GM15510 (cell line): Measurements from ENCODE around the gene ZDHHC4.

ENCODE experiments used
- POLR2A ChIP-seq: IDR thresholded peaks from 3 replicates; pipeline ENCODE4 v1.6.1; 2011; ENCODE audit warnings: borderline replicate concordance; ENCODE audit not compliant: insufficient read length; ENCODE audit errors: extremely low read depth

ZDHHC4 gene

GRCh38 chr7:6615723-6616555 lies 38.7 kb downstream of the ZDHHC4 start:
- no peak for TF ChIP-seq POLR2A

GRCh38 chr7:6616854-6617643 lies 39.8 kb downstream of the ZDHHC4 start:
- no peak for TF ChIP-seq POLR2A

DNA sequence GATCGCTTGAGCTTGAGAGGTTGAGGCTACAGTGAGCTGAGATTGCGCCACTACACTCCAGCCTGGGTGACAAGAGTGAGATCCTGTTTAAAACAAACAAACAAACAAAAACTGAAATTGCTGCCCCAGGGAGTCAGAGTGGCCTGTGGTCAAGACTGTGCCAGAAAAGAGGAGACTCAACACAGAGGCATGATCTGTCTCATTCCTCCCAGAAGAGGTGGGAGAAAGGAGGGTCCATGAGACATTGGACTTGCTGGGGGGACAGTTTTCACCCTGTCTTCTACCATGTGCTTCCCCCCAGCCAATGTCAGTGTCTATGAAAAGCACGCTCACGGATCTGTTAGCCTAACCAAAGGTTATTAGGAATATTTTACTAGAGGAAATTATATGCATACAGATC lies 41.4 kb downstream of the ZDHHC4 start:
- TF ChIP-seq POLR2A = no peak

DNA sequence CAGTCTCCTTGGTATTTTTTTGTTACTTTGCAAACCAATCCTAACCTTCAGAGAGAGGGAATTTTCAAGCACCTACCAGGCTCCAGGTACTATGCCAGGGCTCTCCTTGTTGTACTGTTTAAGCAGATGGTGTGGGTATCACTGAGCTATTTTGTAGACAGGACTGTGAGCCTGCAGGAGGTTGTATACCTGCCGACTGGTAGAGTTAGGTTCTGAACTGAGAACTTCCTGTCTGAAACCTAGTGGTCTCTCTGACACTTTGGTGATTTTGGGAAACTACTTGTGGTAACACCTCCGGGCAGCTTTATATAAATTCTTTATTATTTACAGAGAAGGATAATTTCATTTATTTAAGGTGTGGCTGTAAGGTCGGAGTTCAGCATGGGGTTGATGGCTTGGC lies 42.7 kb downstream of the ZDHHC4 start:
- no peak for TF ChIP-seq POLR2A

- TF ChIP-seq POLR2A = no peak
Measured at GRCh38 chr7:6621195-6622133, 44.2 kb downstream of the ZDHHC4 start.

- no peak for TF ChIP-seq POLR2A
Measured at GRCh38 chr7:6622134-6622710, 45.0 kb downstream of the ZDHHC4 start.

- TF ChIP-seq POLR2A = no peak
Measured at GRCh38 chr7:6623589-6624245, 46.5 kb downstream of the ZDHHC4 start.

DNA sequence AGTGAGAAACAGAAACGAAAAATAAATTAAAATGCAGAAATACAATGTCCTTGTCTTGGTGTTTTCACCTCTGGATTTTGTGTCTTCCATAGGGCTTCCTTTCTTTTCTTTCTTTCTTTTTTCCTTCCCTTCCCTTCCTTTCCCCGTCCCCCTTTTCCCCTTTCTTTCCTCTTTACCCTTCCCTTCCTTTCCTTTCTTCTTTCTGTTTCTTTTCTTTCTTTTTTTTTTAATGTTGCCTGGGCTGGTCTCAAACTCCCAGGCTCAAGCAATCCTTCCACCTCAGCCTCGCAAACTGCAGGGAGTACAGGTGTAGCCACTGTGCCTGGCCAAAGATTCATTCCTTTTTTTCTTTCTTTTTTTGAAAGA lies 47.0 kb downstream of the ZDHHC4 start:
- no peak for TF ChIP-seq POLR2A

- no peak for TF ChIP-seq POLR2A
Measured at GRCh38 chr7:6628045-6628444, 50.8 kb downstream of the ZDHHC4 start.

DNA sequence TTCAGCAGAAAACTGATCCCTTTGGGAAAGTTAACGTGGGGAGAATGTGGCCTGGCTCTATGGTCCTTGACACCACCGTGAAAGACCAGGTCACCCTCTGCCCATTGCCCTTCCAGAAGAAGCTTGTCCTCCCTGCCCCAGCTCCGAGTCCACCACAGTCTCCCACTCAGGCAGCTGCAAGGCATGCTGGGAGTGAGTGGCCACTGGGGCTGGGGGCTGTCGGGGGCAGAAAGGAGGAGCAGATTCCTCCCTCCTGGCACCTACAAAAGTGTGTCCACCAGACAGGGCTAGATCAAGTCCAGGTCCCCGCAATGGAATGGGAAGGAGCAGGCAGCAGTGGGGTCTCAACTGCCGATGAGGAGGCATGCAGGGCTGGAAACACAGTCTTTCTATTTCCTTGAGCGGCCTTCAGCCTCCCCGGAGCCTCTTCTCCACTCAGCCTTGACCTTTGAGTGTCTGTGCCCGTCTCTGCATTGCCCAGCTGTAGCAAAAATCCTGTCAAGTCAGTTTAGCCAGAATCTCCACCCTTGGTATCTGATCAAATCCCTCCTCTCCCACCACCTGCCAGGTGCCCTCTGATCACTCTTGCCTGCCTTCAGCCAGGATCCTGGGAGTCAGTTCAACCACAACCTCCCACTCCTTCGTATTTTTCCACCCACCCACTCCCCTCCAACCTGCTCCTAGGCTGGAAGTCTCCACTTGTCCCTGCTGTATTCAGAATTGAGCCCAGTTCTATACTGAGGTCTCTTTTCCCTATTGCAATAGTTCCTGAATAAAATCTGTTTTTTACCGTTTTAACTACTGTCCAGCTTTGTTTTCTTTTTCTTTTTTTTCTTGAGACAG lies 53.0 kb downstream of the ZDHHC4 start:
- no peak for TF ChIP-seq POLR2A

DNA sequence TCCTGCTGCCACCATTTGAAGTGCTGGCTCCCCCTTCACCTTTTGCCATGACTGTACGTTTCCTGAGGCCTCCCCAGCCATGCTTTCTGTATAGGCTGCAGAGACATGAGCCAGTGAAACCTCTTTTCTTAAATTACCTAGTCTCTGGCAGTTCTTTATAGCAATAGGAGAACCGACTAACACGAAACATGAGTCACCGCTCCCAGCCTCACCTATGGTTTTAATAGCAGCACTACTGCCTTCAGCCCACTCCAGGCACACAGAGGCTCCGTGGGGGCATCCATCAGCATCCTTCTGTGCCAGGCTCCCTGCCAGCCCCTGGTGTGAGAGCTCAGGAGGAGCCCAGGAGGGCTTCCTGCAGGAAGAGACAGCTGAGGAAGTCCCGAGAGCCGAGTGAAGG lies 54.4 kb downstream of the ZDHHC4 start:
- TF ChIP-seq POLR2A = no peak

GRCh38 chr7:6634021-6634420 lies 56.8 kb downstream of the ZDHHC4 start:
- no peak for TF ChIP-seq POLR2A

- peak; percentile 73 for TF ChIP-seq POLR2A
Measured at GRCh38 chr7:6636741-6637543, 59.7 kb downstream of the ZDHHC4 start, which contains the start of gene ZNF316. Gene ZNF316, plus strand, starts transcription at chr7:6637318. Its CDS starts 5,092 bp downstream, at chr7:6642410.
